A549 (cell line): ENCODE data around the gene OXA1L.

Experiments
- EP300 ChIP-seq, 2 experiments: fragments of >200 bp; sonication (Bioruptor Twin); formaldehyde crosslinking; IDR thresholded peaks; 2 replicates in 1 of 2; 3 replicates in 1 of 2; pipeline ENCODE4 v1.6.1; 2016 to 2017
- MAFK ChIP-seq: fragments of 450-650 bp; IDR thresholded peaks from 2 replicates; pipeline ENCODE4 v1.6.1; 2014; ENCODE audit not compliant: partially characterized antibody
- POLR2A ChIP-seq: IDR thresholded peaks from 2 replicates; pipeline ENCODE4 v1.6.1; 2012; ENCODE audit warnings: mild to moderate bottlenecking, low read length
- RNF2 ChIP-seq: fragments of 200-600 bp; sonication (generic); IDR thresholded peaks from 2 replicates; pipeline ENCODE4 v1.6.1; 2016; ENCODE audit warnings: low read depth, mild to moderate bottlenecking, antibody characterized with exemption, moderate library complexity, borderline replicate concordance
- SMC3 ChIP-seq: fragments of >200 bp; sonication (Bioruptor Twin); formaldehyde crosslinking; IDR thresholded peaks from 3 replicates; pipeline ENCODE4 v1.6.1; 2018; ENCODE audit warnings: inconsistent platforms
- TF ChIP-seq, protein P1 (sequence below): fragments of >200 bp; sonication (Bioruptor Twin); formaldehyde crosslinking; IDR thresholded peaks from 3 replicates; pipeline ENCODE4 v1.5.1; 2016

- no peak for TF ChIP-seq SMC3
- TF ChIP-seq, protein P1, sequence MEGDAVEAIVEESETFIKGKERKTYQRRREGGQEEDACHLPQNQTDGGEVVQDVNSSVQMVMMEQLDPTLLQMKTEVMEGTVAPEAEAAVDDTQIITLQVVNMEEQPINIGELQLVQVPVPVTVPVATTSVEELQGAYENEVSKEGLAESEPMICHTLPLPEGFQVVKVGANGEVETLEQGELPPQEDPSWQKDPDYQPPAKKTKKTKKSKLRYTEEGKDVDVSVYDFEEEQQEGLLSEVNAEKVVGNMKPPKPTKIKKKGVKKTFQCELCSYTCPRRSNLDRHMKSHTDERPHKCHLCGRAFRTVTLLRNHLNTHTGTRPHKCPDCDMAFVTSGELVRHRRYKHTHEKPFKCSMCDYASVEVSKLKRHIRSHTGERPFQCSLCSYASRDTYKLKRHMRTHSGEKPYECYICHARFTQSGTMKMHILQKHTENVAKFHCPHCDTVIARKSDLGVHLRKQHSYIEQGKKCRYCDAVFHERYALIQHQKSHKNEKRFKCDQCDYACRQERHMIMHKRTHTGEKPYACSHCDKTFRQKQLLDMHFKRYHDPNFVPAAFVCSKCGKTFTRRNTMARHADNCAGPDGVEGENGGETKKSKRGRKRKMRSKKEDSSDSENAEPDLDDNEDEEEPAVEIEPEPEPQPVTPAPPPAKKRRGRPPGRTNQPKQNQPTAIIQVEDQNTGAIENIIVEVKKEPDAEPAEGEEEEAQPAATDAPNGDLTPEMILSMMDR, result no peak
- no peak for TF ChIP-seq RNF2
- TF ChIP-seq POLR2A, result no peak
- no peak for TF ChIP-seq MAFK
- no peak for TF ChIP-seq EP300 (IDR thresholded peaks at IDR 0.05)
Measured at GRCh38 chr14:22796087-22796707, 29.7 kb downstream of the OXA1L start.
